HepG2 (cell line): ENCODE measurements around the gene GOLGA6L1. TPM values are rescaled to one million over a fixed set of nuclear protein-coding genes. Genes with fewer than 3 reads are reported as not detected.
A peak's percentile ranks its signal among the peaks of the same experiment; 100 is the strongest.
"Not testable (repeated sequence)": the region's sequence is repeated elsewhere in the genome, so short reads cannot be mapped to it uniquely, and the experiment has no call there.

ENCODE experiments used
- ATAC-seq: fragments of 200-7000 bp; cut with Tn5 transposase; 3 replicates; pipeline ENCODE4 v1.9.1; 2020; ENCODE audit warnings: mild to moderate bottlenecking, moderate library complexity
- BruUV-seq: library from RNA; stranded (reverse); fragments of 400-500 nt; replicated peaks from 2 replicates; lab custom pipeline; 2021; lab: Mats Ljungman, UMichigan
- CTCF ChIA-PET: fragments of 300-600 bp; formaldehyde crosslinking; extraction: SDS; loops from one replicate; lab custom pipeline; 2021; ENCODE audit warnings: low total read pairs, inconsistent platforms, low intra/inter-chr PET ratio; lab: Yijun Ruan, JAX
- POLR2A ChIA-PET: fragments of 350-600 bp; sonication (Branson Sonifier 250); formaldehyde crosslinking; loops from one replicate; lab custom pipeline; 2020; ENCODE audit warnings: antibody characterized with exemption, inconsistent platforms; lab: Yijun Ruan, JAX
- DNase-seq: peaks from one replicate; pipeline ENCODE4 v3.0.0-alpha.2; 2015; ENCODE audit warnings: low spot score
- FAIRE-seq: peaks from 3 replicates; lab custom pipeline; 2011; peaks lifted over from hg19 to GRCh38; lab: Jason Lieb, UNC
- H2AFZ ChIP-seq: one replicate; pipeline ENCODE4 v1.6.1; 2011; ENCODE audit warnings: low read length, inconsistent platforms
- H3K27ac ChIP-seq: fragments of 300-600 bp; 3 replicates; pipeline ENCODE4 v1.8.0; 2011; ENCODE audit warnings: mixed run types, mild to moderate bottlenecking, mixed read lengths, low read length, inconsistent platforms; ENCODE audit not compliant: insufficient read depth; ENCODE audit errors: extremely low read length
- H3K27me3 ChIP-seq, 2 experiments: fragments of 200-600 bp in 1 of 2; 2 replicates in 1 of 2; 3 replicates in 1 of 2; pipeline versions ENCODE4 v1.6.0 to v1.8.0; 2011; ENCODE audit warnings: low read length in 2 of 2, mild to moderate bottlenecking in 2 of 2, moderate library complexity in 2 of 2, inconsistent platforms in 1 of 2; ENCODE audit not compliant: insufficient read depth in 2 of 2, control insufficient read depth in 1 of 2
- H3K36me3 ChIP-seq, 2 experiments: fragments of 200-600 bp in 1 of 2; replicated peaks in 1 of 2; 2 replicates in 1 of 2; 3 replicates in 1 of 2; pipeline versions ENCODE4 v1.5.1 to v1.8.0; 2011; ENCODE audit warnings: low read length in 2 of 2, inconsistent platforms in 1 of 2; ENCODE audit not compliant: insufficient read depth in 2 of 2, control insufficient read depth in 1 of 2
- H3K4me1 ChIP-seq: 2 replicates; pipeline ENCODE4 v1.5.1; 2012; ENCODE audit warnings: low read length, inconsistent platforms; ENCODE audit not compliant: insufficient read depth
- H3K4me2 ChIP-seq: 2 replicates; pipeline ENCODE4 v1.6.0; 2011; ENCODE audit warnings: low read depth, low read length, inconsistent platforms
- H3K4me3 ChIP-seq, 3 experiments: fragments of 200-600 bp in 1 of 3; sonication (generic), shearing (Covaris generic) in 1 of 3; replicated peaks in 1 of 3; 2 replicates each; pipeline ENCODE4 v1.5.1; 2011 to 2016; ENCODE audit warnings: low read length in 3 of 3, inconsistent platforms in 2 of 3, low read depth in 2 of 3, mild to moderate bottlenecking in 2 of 3, control low read depth in 1 of 3, mixed read lengths in 1 of 3; ENCODE audit not compliant: insufficient read depth in 1 of 3
- H3K79me2 ChIP-seq: one replicate; pipeline ENCODE4 v1.6.1; 2011; ENCODE audit warnings: low read length, inconsistent platforms; ENCODE audit not compliant: insufficient read depth
- H3K9ac ChIP-seq: 2 replicates; pipeline ENCODE4 v1.6.0; 2011; ENCODE audit warnings: mild to moderate bottlenecking, low read depth, low read length, inconsistent platforms; ENCODE audit not compliant: insufficient read depth
- H3K9me3 ChIP-seq: 2 replicates; pipeline ENCODE4 v1.5.1; 2012; ENCODE audit warnings: mild to moderate bottlenecking, low read length
- H4K20me1 ChIP-seq: 2 replicates; pipeline ENCODE4 v1.6.0; 2011; ENCODE audit warnings: inconsistent platforms, mild to moderate bottlenecking, low read length, moderate library complexity; ENCODE audit not compliant: insufficient read depth
- WGBS: methylation state at CpG from one replicate; pipeline ENCODE4 v1.1.6; 2017; ENCODE audit warnings: low lambda C conversion rate; 5-methylcytosine and 5-hydroxymethylcytosine counted together
- in situ Hi-C: cut with HindIII; loops from 2 replicates; pipeline ENCODE4 v1.10.0; 2017; ENCODE audit warnings: low pct_unique_long_range_greater_than_20kb; ENCODE audit not compliant: extremely low pct_ligation_motif_present
- intact Hi-C: fragments of 100-400 bp; cut with micrococcal nuclease; formaldehyde crosslinking; loops from one replicate; pipeline ENCODE4 v1.10.0; 2022; ENCODE audit not compliant: unreplicated experiment
- polyA plus RNA-seq, 8 experiments: library from polyadenylated mRNA; depleted of rRNA in 3 of 8; stranded (reverse) in 7 of 8; unstranded in 1 of 8; fragments of >200 nt; fragmentation: Illumina TruSeq in 4 of 8; extraction: Trizol in 4 of 8; gene quantifications; 2 replicates each; pipeline versions ENCODE4 v1.2.1 to v1.2.3, GENCODE V29; 2011 to 2016; ENCODE audit warnings: low read depth in 4 of 8, missing spikeins in 1 of 8, mixed read lengths in 1 of 8; ENCODE audit not compliant: insufficient read depth in 1 of 8
- total RNA-seq, 5 experiments: library from RNA; depleted of rRNA; stranded (reverse); fragments of >200 nt; fragmentation: Illumina TruSeq; extraction: Trizol; gene quantifications; 2 replicates each; pipeline ENCODE4 v1.2.3, GENCODE V29; 2016; ENCODE audit warnings: low read depth in 1 of 5

Gene GOLGA6L1
- total and polyA plus RNA-seq, 2 of the 13 experiments (the other 11 are each of a cell fraction or from before 2014, with no cell fraction given) = not detected

DNA sequence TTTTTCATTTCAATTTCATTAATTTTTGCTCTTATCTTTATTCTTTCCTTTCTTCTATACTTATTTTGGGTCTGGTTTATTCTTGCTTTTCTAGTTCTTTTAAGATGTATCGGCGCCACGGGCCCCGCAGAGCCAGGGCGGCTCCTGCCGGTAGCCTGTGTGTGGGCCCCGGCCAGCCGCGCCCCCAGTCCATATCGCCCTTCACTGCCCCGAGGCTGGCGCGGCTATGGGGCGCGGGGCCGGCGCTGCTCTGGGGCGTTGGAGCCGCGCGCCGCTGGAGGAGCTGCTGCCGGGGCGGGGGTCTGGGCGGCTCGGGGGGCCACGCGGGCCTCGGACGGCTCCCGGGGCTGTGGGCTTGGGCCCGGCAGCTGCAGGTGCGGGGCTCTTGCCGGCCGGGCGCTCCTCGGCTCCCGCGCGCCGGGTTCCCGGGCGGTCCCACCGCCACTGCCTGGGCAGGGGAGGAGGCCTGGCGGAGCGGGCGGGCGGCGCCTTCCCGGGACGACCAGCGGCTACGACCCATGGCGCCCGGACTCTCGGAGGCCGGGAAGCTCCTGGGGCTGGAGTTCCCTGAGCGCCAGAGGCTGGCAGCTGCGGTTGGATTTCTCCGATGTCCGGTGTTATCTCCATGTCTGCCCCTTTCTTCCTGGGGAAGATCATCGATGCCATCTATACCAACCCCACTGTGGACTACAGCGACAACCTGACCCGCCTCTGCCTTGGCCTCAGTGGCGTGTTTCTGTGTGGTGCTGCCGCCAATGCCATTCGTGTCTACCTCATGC lies 43.3 kb upstream of the GOLGA6L1 start:
- H3K27ac ChIP-seq, BruUV-seq, H4K20me1 ChIP-seq, H3K79me2 ChIP-seq, H3K4me3 ChIP-seq, DNase-seq, H3K4me2 ChIP-seq, POLR2A ChIA-PET, H3K36me3 ChIP-seq, H2AFZ ChIP-seq, H3K9ac ChIP-seq, CTCF ChIA-PET, FAIRE-seq, intact Hi-C loops, H3K9me3 ChIP-seq, in situ Hi-C loops, H3K27me3 ChIP-seq, H3K4me1 ChIP-seq: not testable (repeated sequence)
- peak; percentile 66 for ATAC-seq
- WGBS = 28% methylated on average over 19 of the region's 67 CpGs

DNA sequence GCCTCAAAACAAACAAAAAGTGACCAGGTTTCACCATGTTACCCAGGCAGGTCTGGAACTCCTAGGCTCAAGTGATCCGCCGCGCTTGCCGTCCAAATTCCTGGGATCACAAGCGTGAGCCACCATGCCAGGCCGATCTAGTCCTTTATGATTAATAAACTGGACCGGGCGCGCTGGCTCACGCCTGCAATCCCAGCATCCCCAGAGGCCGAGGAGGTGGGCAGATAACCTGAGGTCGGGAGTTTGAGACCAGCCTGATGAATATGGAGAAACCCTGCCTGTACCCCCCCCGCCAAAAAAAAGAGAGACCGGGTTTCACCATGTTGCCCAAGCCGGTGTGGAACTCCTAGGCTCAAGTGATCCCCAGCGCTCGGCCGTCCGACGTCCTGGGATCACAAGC lies 40.1 kb upstream of the GOLGA6L1 start:
- H3K79me2 ChIP-seq, ATAC-seq, in situ Hi-C loops, H3K9ac ChIP-seq, H3K4me3 ChIP-seq, intact Hi-C loops, H3K9me3 ChIP-seq, H3K27me3 ChIP-seq, BruUV-seq, DNase-seq, H3K36me3 ChIP-seq, FAIRE-seq, CTCF ChIA-PET, H3K4me1 ChIP-seq, H2AFZ ChIP-seq, H3K27ac ChIP-seq, POLR2A ChIA-PET, H4K20me1 ChIP-seq, H3K4me2 ChIP-seq: not testable (repeated sequence)
- WGBS = 76% methylated on average over 8 of the region's 20 CpGs

- H4K20me1 ChIP-seq, FAIRE-seq, H3K36me3 ChIP-seq, H3K79me2 ChIP-seq, H2AFZ ChIP-seq, POLR2A ChIA-PET, DNase-seq, H3K9ac ChIP-seq, H3K4me1 ChIP-seq, H3K27me3 ChIP-seq, CTCF ChIA-PET, ATAC-seq, intact Hi-C loops, H3K4me2 ChIP-seq, H3K27ac ChIP-seq, in situ Hi-C loops, BruUV-seq, H3K9me3 ChIP-seq, H3K4me3 ChIP-seq: not testable (repeated sequence)
- no CpG with 5 or more reads among the region's 19 CpGs for WGBS
Measured at GRCh38 chr15:23175606-23176005, 39.0 kb upstream of the GOLGA6L1 start.

DNA sequence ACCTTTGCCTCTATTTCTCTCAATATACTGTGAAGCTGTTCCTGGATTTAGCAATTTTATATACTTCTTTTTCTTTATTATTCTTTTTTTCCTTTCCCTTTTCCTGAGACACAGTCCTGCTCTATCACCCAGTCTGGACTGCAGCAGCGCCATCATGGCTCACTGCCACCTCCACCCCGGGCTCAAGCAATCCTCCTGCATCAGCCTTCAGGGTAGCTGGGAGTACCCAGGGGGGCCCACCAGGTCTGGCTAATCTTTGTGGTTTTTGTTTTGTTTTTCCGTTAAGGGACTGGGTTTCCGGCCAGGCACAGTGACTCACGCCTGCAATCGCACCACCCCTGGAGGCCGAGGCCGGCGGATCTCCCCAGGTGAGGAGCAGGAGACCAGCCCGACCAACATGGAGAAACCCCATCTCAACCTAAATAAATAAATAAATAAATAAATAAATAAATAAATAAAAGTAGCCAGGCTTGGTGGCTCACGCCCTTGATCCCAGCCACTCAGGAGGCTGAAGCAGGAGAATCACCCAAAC lies 38.1 kb upstream of the GOLGA6L1 start:
- POLR2A ChIA-PET, H3K4me1 ChIP-seq, H3K9ac ChIP-seq, in situ Hi-C loops, DNase-seq, intact Hi-C loops, H3K4me2 ChIP-seq, BruUV-seq, CTCF ChIA-PET, H3K27ac ChIP-seq, H3K27me3 ChIP-seq, H3K36me3 ChIP-seq, H4K20me1 ChIP-seq, FAIRE-seq, H3K79me2 ChIP-seq, H3K4me3 ChIP-seq, ATAC-seq, H3K9me3 ChIP-seq, H2AFZ ChIP-seq: not testable (repeated sequence)
- 41% methylated on average over 5 of the region's 11 CpGs for WGBS
